PFSK-1 (cell line): ENCODE measurements around the gene SPINDOC.

ENCODE experiments used
- FOXP2 ChIP-seq: optimal IDR thresholded peaks from 2 replicates; pipeline ENCODE3; 2011; ENCODE audit warnings: borderline replicate concordance, control low read depth, inconsistent platforms; ENCODE audit not compliant: insufficient read depth; ENCODE audit errors: extremely low read length, extremely low read depth
- POLR2AphosphoS5 ChIP-seq: IDR thresholded peaks from 2 replicates; pipeline ENCODE4 v1.6.1; 2012; ENCODE audit warnings: low read depth, mild to moderate bottlenecking, control low read depth, low read length, moderate library complexity
- SIN3A ChIP-seq: IDR thresholded peaks from 2 replicates; pipeline ENCODE4 v1.6.1; 2012; ENCODE audit warnings: mild to moderate bottlenecking, low read length, moderate library complexity, borderline replicate concordance; ENCODE audit not compliant: insufficient read depth
- TAF1 ChIP-seq: IDR thresholded peaks from 2 replicates; pipeline ENCODE4 v1.6.1; 2012; ENCODE audit warnings: low read length, control low read depth, borderline replicate concordance; ENCODE audit not compliant: insufficient read depth
- TF ChIP-seq, protein P1 (sequence below), 2 experiments: IDR thresholded peaks; 2 replicates each; pipeline versions ENCODE4 v1.6.1 to v1.8.0; 2011 to 2012; ENCODE audit warnings: low read depth in 2 of 2, low read length in 2 of 2, control low read depth in 1 of 2, inconsistent platforms in 1 of 2, mild to moderate bottlenecking in 1 of 2, moderate library complexity in 1 of 2; ENCODE audit not compliant: insufficient read depth in 1 of 2

SPINDOC gene

DNA sequence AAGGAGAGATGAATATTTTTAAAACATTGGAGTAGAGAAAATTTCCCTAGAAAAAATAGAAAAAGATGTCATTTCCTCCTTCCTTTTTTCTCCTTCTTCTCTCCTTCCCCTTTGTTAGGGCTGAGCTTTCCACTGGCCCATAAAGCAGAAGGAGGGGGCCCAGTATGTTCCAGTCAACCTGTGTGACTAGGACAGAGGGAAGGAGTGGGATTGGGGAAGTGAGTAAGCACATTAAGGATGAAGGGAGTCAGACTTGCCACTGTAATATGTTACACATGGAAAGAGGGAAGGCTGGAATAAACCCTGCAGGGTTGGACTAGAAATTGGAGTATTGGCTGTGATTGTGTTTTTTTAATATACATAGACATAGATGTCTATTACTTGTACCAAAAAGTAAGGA, 20.1 kb upstream of the SPINDOC start:
- TF ChIP-seq, protein P1, sequence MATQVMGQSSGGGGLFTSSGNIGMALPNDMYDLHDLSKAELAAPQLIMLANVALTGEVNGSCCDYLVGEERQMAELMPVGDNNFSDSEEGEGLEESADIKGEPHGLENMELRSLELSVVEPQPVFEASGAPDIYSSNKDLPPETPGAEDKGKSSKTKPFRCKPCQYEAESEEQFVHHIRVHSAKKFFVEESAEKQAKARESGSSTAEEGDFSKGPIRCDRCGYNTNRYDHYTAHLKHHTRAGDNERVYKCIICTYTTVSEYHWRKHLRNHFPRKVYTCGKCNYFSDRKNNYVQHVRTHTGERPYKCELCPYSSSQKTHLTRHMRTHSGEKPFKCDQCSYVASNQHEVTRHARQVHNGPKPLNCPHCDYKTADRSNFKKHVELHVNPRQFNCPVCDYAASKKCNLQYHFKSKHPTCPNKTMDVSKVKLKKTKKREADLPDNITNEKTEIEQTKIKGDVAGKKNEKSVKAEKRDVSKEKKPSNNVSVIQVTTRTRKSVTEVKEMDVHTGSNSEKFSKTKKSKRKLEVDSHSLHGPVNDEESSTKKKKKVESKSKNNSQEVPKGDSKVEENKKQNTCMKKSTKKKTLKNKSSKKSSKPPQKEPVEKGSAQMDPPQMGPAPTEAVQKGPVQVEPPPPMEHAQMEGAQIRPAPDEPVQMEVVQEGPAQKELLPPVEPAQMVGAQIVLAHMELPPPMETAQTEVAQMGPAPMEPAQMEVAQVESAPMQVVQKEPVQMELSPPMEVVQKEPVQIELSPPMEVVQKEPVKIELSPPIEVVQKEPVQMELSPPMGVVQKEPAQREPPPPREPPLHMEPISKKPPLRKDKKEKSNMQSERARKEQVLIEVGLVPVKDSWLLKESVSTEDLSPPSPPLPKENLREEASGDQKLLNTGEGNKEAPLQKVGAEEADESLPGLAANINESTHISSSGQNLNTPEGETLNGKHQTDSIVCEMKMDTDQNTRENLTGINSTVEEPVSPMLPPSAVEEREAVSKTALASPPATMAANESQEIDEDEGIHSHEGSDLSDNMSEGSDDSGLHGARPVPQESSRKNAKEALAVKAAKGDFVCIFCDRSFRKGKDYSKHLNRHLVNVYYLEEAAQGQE (IDR thresholded peaks at IDR 0.05; ENCODE audit: insufficient read depth in 1 of 2, low read depth in 2 of 2, low read length in 2 of 2), result no peak
- no peak for TF ChIP-seq POLR2AphosphoS5
- no peak for TF ChIP-seq SIN3A
- no peak for TF ChIP-seq TAF1
- TF ChIP-seq FOXP2, result no peak

DNA sequence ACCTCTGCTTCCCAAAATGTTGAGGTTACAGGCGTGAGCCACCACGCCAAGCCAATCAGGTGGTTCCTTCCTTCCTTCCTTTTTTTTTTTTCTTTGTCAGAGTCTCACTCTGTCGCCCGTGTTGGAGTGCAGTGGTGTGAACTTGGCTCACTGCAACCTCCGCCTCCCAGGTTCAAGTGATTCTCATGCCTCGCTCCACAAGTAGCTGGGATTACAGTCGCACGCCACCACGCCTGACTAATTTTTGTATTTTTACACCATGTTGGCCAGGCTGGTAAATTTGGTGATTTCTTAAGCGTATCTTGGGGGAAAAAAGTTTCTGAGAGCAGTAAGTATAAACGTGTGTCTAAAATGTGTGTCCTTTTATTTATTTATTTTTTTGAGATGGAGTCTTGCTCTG, 18.2 kb upstream of the SPINDOC start:
- TF ChIP-seq TAF1 (no peak), POLR2AphosphoS5 (no peak), FOXP2 (no peak), SIN3A (no peak)
- TF ChIP-seq, protein P1 (IDR thresholded peaks at IDR 0.05; ENCODE audit: insufficient read depth in 1 of 2, low read depth in 2 of 2, low read length in 2 of 2), result no peak

DNA sequence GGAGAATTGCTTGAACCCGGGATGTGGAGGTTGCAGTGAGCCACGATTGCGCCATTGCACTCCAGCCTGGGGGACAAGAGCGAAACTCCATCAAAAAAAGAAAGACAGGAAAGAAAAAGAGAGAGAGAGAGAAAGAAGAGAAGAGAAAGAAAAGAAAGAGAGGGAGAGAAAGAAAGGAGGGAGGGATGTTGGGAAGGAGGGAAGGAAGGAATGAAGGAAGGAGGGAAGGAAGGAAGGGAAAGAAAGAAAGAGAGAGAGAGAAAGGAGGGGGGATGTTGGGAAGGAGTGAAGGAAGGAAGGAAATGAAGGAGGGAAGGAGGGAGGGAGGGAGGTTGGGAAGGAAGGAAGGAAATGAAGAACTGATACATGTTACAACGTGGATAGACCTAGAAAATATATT, 12.3 kb upstream of the SPINDOC start:
- TF ChIP-seq, protein P1 (IDR thresholded peaks at IDR 0.05; ENCODE audit: insufficient read depth in 1 of 2, low read depth in 2 of 2, low read length in 2 of 2), result no peak
- TF ChIP-seq FOXP2 (no peak), TAF1 (no peak), SIN3A (no peak), POLR2AphosphoS5 (no peak)

DNA sequence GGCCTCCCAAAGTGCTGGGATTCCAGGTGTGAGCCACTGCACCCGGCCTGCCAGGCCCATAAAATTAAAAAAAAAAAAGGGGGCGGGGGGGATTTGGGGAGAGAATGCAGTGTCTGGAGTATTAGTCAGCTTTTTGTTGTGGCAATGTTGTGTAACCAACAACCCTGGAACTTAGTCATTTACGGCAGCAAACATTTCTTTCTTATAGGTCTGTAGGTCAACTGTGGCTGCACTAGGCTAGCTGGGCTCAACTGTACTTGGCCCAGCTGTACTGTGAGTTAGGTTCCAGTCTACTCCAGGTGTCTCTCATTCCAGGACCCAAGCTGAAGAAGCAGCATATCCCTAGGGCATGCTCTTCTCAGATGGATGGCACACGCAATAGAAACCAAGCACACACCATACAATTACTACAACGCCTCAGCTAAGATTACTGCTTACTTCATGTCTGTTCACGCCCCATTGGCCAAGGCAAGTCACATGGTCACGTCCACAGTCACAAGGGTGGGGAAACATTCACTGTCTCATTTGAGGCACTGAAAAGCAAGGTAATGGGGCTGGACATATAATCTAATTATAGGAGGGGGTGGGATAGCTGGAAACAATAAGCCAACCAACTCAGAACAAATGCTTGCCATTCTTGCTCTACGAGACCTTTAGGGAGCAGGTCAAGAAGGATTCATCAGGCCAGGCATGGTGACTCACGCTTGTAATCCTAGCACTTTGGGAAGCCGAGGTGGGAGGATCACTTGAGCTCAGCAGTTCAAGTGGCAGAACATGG, 10.4 kb upstream of the SPINDOC start:
- TF ChIP-seq, protein P1 (IDR thresholded peaks at IDR 0.05; ENCODE audit: insufficient read depth in 1 of 2, low read depth in 2 of 2, low read length in 2 of 2), result 0 out of 4 replicates have a peak, but pooled peaks of 1 of the 2 experiments have one; percentile 26
- TF ChIP-seq TAF1, result no peak; the same call in 1 of the 2 replicates
- TF ChIP-seq POLR2AphosphoS5, result peak; percentile 54
- TF ChIP-seq FOXP2, result no peak
- TF ChIP-seq SIN3A, result 0 out of 2 replicates have a peak, but pooled peaks have one; percentile 68

DNA sequence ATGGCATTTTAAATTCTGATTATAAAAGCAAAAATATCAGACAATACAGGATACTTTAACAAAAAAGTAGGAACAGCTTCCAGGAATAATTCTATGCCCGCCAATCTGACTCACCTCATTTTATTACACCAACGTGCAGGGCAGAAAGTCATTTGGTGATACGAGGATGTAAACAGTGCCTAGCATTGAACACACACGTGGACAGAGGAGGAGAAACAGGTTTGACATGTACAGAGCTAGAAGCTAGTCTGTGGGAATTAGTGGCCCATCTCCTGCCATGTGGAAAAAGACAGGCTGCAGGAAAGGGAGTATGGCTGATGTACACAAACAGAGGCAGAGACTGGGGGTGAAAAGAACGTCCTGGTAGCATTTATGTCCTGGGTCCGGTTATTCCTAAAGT, 9.0 kb upstream of the SPINDOC start:
- TF ChIP-seq, protein P1 (IDR thresholded peaks at IDR 0.05; ENCODE audit: insufficient read depth in 1 of 2, low read depth in 2 of 2, low read length in 2 of 2), result no peak
- TF ChIP-seq TAF1 (no peak), FOXP2 (no peak), SIN3A (no peak), POLR2AphosphoS5 (no peak)
